ENCODE data around the gene CORO2B.

CORO2B gene

DNA sequence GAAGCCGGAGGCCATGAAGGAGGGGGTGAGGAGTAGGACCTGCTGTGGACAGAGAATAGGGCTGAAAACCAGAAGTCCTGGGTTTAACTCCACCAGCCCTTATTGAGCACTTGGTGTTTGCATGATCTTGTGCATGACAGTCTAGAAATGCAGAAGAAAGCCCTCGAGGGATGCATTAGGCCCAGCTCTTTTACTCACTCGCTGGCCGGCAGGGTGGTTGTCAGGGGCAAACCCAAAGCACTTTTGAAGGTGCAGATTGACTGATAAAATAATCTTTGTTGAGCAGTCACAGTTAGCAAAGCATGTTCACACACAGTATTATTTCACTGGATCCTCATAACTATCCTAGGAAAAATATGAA lies 55.3 kb downstream of the CORO2B start:
- TF ChIP-seq POLR2AphosphoS5 (IDR thresholded peaks at IDR 0.05; ENCODE audit: borderline replicate concordance, low read depth, low read length) (no peak), EZH2 (IDR thresholded peaks at IDR 0.05) (no peak), FOXP2 (optimal IDR thresholded peaks at IDR 0.05; ENCODE audit: control extremely low read depth, extremely low read length, insufficient read depth) (no peak)
- Histone ChIP-seq H3K9me3 (ENCODE audit: low read depth, low read length) (no peaks in the 10 kb centered on the region), H3K4me3 (no peak overlapping the region), H3K9ac (ENCODE audit: insufficient read length) (no peak overlapping the region), H3K36me3 (ENCODE audit: insufficient read depth, low read length) (no peaks in the 10 kb centered on the region), H3K27ac (no peak overlapping the region)
- DNase-seq (ENCODE audit: low read depth, low spot score): no peak

DNA sequence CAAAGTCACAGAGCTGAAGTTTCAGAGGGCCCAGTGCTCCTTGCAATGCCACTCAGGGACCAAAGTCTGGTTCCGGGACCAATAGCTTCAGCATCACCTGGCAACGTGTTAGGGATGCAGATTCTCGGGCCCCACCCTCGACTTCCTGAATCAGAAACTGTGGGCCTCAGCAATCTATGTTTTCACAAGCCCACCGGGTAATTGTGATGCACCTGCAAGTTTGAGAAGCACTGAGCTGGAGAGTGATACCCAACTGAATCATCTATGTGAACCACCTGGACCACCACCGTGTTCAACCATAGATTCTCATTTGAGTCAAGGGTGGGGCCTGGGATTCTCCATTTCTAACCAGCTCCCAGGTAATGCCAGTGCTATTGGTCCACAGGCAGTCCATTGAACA lies 55.7 kb downstream of the CORO2B start:
- no peak for DNase-seq (ENCODE audit: low read depth, low spot score)
- Histone ChIP-seq H3K9me3 (ENCODE audit: low read depth, low read length) (no peaks in the 10 kb centered on the region), H3K36me3 (ENCODE audit: insufficient read depth, low read length) (no peaks in the 10 kb centered on the region), H3K9ac (ENCODE audit: insufficient read length) (no peak overlapping the region), H3K4me3 (no peak overlapping the region), H3K27ac (no peak overlapping the region)
- TF ChIP-seq EZH2 (IDR thresholded peaks at IDR 0.05): no peak
- TF ChIP-seq POLR2AphosphoS5 (IDR thresholded peaks at IDR 0.05; ENCODE audit: borderline replicate concordance, low read depth, low read length): no peak
- TF ChIP-seq FOXP2 (optimal IDR thresholded peaks at IDR 0.05; ENCODE audit: control extremely low read depth, extremely low read length, insufficient read depth): no peak

DNA sequence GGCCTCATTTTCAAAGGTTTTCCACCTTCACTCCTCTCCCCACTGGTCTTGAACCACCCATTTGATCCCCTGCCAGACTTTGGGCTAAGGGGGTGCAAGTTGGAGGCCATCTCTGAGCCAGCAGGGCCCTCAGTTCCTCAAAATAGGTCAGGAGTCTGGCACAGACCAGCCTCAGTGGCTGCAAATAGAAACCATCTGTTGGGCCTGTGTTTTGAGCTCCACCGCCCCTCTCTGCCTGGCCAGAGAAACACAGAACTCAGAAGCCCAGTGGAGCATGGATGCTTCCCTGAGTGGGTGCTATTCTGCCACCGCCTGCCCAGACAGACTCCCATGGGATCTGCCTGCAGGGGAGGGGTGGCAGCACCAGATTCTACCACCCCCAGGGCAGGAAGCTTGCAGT lies 56.3 kb downstream of the CORO2B start:
- Histone ChIP-seq H3K9ac (ENCODE audit: insufficient read length) (no peak overlapping the region), H3K27ac (no peak overlapping the region), H3K4me3 (no peak overlapping the region), H3K9me3 (ENCODE audit: low read depth, low read length) (no peaks in the 10 kb centered on the region), H3K36me3 (ENCODE audit: insufficient read depth, low read length) (no peaks in the 10 kb centered on the region)
- DNase-seq (ENCODE audit: low read depth, low spot score): no peak
- TF ChIP-seq FOXP2 (optimal IDR thresholded peaks at IDR 0.05; ENCODE audit: control extremely low read depth, extremely low read length, insufficient read depth): no peak
- no peak for TF ChIP-seq POLR2AphosphoS5 (IDR thresholded peaks at IDR 0.05; ENCODE audit: borderline replicate concordance, low read depth, low read length)
- no peak for TF ChIP-seq EZH2 (IDR thresholded peaks at IDR 0.05)

DNA sequence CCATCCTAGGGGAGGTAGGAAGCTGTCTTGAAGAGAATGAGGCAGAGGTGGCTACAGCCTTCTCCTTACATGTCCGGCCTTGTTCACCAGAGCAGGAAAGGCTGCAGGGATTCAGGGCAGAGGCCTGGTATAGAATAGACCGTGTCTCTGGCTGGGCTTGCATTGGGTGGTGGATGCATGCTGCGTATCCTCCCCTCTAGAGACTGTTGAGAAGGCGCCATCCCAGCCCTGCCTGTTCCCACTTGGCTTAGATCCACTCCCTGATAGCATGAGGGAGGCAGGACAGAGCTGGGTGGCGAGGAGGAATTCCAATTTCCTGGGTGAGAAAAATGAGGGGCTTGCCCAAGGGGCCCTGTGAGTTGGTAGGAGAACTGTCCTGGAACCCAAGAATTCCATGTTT lies 57.5 kb downstream of the CORO2B start:
- Histone ChIP-seq H3K4me3 (no peak overlapping the region), H3K9me3 (ENCODE audit: low read depth, low read length) (no peaks in the 10 kb centered on the region), H3K27ac (no peak overlapping the region), H3K36me3 (ENCODE audit: insufficient read depth, low read length) (no peaks in the 10 kb centered on the region), H3K9ac (ENCODE audit: insufficient read length) (no peak overlapping the region)
- DNase-seq (ENCODE audit: low read depth, low spot score): no peak
- TF ChIP-seq POLR2AphosphoS5 (IDR thresholded peaks at IDR 0.05; ENCODE audit: borderline replicate concordance, low read depth, low read length): no peak
- no peak for TF ChIP-seq EZH2 (IDR thresholded peaks at IDR 0.05)
- no peak for TF ChIP-seq FOXP2 (optimal IDR thresholded peaks at IDR 0.05; ENCODE audit: control extremely low read depth, extremely low read length, insufficient read depth)

DNA sequence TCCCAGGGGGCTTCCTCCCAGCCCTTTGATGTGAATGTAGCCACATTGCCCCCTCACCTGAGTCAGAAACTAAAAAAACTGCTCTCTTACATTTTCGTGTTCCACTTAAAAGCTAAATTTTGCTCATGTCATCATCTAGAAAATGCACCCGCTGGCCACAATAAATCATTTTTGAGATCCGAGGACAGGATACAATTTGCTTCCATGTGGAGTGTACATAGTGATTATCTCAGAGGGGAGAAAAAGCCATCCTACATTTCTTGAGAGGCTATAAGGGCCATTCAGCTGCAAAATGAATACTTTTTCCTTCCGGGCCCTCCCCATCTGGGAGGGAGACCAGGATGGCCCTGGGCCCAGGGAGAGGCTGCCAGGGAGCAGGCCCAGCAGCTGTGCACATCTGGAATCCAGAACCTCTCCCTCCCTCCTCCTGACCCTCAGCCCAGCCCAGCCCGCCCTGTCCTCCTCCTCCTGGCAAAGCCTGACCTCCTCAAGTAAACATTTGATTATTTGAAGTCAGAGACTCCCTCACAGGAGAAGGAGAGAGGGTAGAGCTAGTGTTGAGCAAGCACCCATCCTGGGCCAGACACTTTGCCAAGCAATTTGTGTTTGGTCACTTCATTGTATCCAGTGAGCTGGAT lies 59.1 kb downstream of the CORO2B start:
- no peaks in the 10 kb centered on the region for H3K36me3 ChIP-seq (ENCODE audit: insufficient read depth, low read length)
- H3K9ac ChIP-seq (ENCODE audit: insufficient read length): no peak overlapping the region
- no peak for TF ChIP-seq POLR2AphosphoS5 (IDR thresholded peaks at IDR 0.05; ENCODE audit: borderline replicate concordance, low read depth, low read length)
- H3K27ac ChIP-seq: no peak overlapping the region
- H3K4me3 ChIP-seq: no peak overlapping the region
- DNase-seq (ENCODE audit: low read depth, low spot score): no peak
- no peaks in the 10 kb centered on the region for H3K9me3 ChIP-seq (ENCODE audit: low read depth, low read length)

DNA sequence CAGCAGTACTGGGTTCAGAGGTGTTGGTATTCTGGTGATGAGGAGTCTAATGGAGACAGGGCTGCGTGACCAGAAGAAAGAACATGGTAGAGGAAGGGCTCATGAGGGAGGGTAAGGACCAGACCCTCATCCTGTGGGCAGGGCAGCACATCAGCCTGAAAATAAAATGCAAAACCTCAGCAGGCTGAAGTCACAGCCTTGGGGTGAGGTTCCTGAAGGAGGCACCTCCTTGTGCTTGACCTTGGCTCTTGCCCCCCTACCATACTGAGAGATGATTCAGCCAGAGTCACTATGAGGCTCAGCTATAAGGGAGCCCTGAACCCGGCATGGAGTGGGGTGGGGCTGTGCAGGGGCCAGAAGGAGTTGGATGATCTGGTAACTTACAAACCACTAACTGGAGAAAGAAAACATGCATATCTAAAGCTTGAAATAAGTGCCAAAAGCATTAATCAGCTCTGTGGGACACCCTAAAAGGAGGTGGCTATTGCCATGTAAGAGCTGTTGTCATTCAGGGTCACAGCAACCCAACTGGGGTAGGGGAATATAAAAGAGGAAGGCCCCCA lies 60.2 kb downstream of the CORO2B start:
- Histone ChIP-seq H3K36me3 (ENCODE audit: insufficient read depth, low read length) (no peaks in the 10 kb centered on the region), H3K9ac (ENCODE audit: insufficient read length) (no peak overlapping the region), H3K4me3 (no peak overlapping the region), H3K9me3 (ENCODE audit: low read depth, low read length) (no peaks in the 10 kb centered on the region), H3K27ac (no peak overlapping the region)
- TF ChIP-seq FOXP2 (optimal IDR thresholded peaks at IDR 0.05; ENCODE audit: control extremely low read depth, extremely low read length, insufficient read depth) (no peak), EZH2 (IDR thresholded peaks at IDR 0.05) (no peak), POLR2AphosphoS5 (IDR thresholded peaks at IDR 0.05; ENCODE audit: borderline replicate concordance, low read depth, low read length) (no peak)
- DNase-seq (ENCODE audit: low read depth, low spot score): no peak

DNA sequence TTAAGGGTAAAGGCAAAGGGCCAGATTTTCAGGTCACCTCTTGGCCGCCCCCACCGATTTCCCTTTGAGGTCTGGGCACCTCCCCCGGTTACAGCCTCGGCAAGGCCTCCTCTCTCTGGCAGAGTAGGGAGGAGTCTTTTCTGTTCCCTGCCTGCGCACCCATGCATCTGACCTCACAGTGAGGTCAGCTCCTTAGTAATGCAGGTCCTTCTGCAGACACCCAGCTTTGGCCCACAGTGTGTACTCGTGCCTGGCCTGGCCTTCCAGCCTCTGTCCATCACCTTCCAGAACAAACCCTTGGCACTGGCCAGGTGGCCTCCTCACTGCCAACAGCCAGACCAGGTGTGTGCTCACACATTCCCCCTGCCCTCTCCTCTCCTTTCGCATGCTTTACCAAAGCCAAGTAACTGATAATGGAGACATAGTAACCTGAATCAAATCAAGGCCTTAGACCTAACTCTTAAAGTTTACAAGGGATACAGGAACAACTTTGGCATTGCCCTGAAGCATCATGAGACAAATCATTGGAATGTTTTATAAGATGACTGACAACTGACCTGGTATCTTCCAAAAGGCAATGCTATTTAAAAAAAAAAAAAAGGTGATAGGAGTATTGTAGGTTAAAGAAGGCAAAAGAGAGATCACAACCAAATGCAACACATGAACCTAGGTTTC lies 61.3 kb downstream of the CORO2B start:
- Histone ChIP-seq H3K4me3 (no peak overlapping the region), H3K27ac (no peak overlapping the region), H3K36me3 (ENCODE audit: insufficient read depth, low read length) (no peaks in the 10 kb centered on the region), H3K9ac (ENCODE audit: insufficient read length) (no peak overlapping the region), H3K9me3 (ENCODE audit: low read depth, low read length) (no peaks in the 10 kb centered on the region)
- DNase-seq (ENCODE audit: low read depth, low spot score): no peak
- TF ChIP-seq EZH2 (IDR thresholded peaks at IDR 0.05) (no peak), POLR2AphosphoS5 (IDR thresholded peaks at IDR 0.05; ENCODE audit: borderline replicate concordance, low read depth, low read length) (no peak), FOXP2 (optimal IDR thresholded peaks at IDR 0.05; ENCODE audit: control extremely low read depth, extremely low read length, insufficient read depth) (no peak)

DNA sequence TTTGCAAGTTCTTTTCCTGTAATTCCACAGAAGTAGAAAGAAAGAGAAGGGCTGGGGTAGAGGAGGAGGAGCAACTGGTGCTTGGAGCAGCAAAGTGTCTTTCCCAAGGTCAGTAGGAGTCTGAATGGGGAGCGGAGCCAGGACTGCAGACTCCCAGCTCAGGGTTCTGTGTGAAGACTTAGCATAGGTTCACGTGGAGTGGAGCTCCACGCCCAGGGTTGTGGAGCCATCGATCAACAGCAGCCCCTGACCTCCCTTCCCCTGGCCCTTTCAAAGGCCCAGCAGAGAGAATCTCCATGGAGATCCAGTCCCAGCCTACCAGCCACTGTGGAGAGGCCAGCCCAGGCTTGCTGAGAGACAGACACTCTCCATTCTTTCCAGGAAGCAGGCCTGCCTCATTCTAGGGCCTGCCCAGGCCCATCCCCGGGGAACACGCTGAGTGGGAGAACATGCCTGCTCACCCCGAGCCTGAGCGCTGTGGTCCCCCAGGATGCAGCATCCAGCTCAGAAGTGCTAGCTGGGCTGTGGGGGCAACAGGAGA lies 62.1 kb downstream of the CORO2B start:
- no peak overlapping the region for H3K27ac ChIP-seq
- DNase-seq (ENCODE audit: low read depth, low spot score): no peak
- TF ChIP-seq EZH2 (IDR thresholded peaks at IDR 0.05) (no peak), POLR2AphosphoS5 (IDR thresholded peaks at IDR 0.05; ENCODE audit: borderline replicate concordance, low read depth, low read length) (no peak), FOXP2 (optimal IDR thresholded peaks at IDR 0.05; ENCODE audit: control extremely low read depth, extremely low read length, insufficient read depth) (no peak)

More for the DNA sequence above, 62.1 kb downstream of the CORO2B start:
- Histone ChIP-seq H3K9me3 (ENCODE audit: low read depth, low read length) (no peaks in the 10 kb centered on the region), H3K36me3 (ENCODE audit: insufficient read depth, low read length) (no peaks in the 10 kb centered on the region), H3K9ac (ENCODE audit: insufficient read length) (no peak overlapping the region), H3K4me3 (no peak overlapping the region)

Data from SK-N-MC (cell line).